IPS-11a (cell line): Measurements from ENCODE around the gene ITGB6.

Experiments
- H3K4me3 ChIP-seq: one replicate; pipeline ENCODE4 v1.5.1; 2013; ENCODE audit warnings: low read depth, low read length, control low read depth

The ITGB6 gene, protein sequence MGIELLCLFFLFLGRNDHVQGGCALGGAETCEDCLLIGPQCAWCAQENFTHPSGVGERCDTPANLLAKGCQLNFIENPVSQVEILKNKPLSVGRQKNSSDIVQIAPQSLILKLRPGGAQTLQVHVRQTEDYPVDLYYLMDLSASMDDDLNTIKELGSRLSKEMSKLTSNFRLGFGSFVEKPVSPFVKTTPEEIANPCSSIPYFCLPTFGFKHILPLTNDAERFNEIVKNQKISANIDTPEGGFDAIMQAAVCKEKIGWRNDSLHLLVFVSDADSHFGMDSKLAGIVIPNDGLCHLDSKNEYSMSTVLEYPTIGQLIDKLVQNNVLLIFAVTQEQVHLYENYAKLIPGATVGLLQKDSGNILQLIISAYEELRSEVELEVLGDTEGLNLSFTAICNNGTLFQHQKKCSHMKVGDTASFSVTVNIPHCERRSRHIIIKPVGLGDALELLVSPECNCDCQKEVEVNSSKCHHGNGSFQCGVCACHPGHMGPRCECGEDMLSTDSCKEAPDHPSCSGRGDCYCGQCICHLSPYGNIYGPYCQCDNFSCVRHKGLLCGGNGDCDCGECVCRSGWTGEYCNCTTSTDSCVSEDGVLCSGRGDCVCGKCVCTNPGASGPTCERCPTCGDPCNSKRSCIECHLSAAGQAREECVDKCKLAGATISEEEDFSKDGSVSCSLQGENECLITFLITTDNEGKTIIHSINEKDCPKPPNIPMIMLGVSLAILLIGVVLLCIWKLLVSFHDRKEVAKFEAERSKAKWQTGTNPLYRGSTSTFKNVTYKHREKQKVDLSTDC

DNA sequence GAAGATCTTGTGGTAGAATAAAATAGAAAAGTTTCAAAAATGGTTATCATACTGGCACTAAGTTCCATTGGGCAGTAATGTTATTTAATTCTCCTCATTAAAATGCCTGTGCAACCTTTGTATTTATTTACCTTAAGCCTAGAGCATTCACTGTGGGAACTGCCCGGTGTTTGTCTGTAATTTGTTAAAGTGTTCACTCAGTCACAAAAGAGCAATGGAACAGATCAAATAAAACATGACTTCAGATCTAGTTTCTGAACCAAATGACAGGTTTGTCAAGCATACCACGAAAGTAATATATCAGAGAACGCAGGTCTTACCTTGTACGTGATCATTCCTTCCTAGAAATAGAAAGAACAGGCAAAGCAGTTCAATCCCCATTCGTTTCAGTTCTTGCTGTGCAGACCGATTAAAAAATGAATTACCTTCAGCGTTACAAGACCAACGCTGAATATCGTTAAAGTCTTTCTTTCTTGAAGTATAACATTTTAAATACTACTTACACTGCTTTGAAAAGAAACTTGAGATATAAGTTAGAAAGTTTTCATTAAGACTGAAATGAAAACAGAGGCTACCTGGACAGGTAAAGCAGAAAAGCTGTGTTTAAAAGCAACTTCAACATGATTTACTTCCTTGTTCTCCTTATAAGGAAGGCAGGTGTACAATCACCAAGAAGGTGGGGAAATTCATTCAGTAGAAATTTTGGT is at the start of gene ITGB6:
Gene ITGB6 (minus strand): TSS at position 590 of the 707 bp plus-strand sequence. CDS start 209 bp downstream, at position 381.
- H3K4me3 ChIP-seq = no peak within 1 kb of the TSS

- H3K4me3 ChIP-seq = no peak overlapping the region
Measured at GRCh38 chr2:160247296-160248035, 47.4 kb upstream of the ITGB6 start.

- no peak overlapping the region for H3K4me3 ChIP-seq
Measured at GRCh38 chr2:160246356-160246755, 46.3 kb upstream of the ITGB6 start.

GRCh38 chr2:160245614-160246155 is 45.6 kb upstream of the ITGB6 start:
- H3K4me3 ChIP-seq = no peak overlapping the region

- H3K4me3 ChIP-seq = no peak overlapping the region
Measured at GRCh38 chr2:160242893-160243564, 43.0 kb upstream of the ITGB6 start.

DNA sequence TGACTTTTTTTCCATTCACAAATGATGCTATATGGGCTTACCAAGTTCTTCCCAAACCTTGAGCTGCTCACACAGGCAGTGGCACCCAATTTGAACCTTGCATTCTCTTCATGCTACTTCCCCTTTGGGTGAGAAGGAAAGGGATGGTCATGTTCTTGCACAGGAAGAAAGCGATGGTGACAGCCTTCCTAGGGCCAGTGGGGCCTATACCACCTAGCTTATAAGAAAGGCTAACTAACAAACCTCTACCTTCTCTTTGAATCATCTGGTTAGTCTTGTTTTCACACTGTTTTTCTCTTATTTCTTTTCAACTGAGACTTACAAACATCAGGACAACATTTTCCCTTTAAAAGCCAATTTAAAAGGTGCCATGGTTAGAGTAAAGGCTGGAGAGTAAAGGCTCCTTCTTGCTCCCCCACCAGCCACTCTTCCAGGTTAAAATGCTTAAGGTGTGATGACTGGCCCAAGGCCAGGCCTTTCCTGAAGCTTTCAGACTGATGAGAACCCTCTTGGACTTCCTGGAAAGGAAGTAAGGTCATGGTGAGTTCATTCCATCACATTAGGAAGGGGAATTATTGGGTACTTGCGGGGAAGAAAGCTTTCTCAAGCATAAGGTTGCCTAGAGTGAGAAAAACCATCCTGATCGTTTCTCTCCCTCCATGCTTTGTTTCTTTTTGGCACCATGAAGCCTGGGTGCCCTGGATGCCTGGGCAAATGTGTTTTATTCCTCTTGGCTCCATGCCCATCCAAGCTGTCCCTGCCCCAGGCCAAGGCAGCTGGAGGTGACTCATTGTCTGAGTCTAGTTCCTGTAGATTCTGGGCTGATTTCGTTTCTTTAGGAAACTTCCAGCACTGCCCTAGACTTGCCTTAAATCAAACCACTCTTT is 41.4 kb upstream of the ITGB6 start:
- no peak overlapping the region for H3K4me3 ChIP-seq

- H3K4me3 ChIP-seq = no peak overlapping the region
Measured at GRCh38 chr2:160239436-160239835, 39.4 kb upstream of the ITGB6 start.

DNA sequence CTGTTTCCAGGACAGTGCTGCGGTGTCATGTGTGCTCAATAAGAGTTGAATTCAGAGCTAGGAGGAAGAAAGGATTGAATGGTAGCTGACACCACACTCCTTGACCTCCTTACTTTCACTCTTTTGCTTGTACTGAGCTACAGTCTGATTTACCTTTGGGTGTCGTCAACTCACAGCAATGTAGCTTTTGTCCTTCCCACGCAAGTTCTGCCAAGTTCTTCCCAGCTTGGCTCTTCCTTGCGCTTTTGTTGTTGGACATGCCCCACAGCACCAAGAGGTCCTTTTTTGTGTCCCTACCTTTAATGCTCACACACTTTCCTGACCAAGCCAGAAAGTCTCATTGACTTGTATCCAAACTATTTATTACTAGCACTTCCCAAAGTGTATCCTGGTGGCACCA is 38.3 kb upstream of the ITGB6 start:
- H3K4me3 ChIP-seq = no peak overlapping the region

DNA sequence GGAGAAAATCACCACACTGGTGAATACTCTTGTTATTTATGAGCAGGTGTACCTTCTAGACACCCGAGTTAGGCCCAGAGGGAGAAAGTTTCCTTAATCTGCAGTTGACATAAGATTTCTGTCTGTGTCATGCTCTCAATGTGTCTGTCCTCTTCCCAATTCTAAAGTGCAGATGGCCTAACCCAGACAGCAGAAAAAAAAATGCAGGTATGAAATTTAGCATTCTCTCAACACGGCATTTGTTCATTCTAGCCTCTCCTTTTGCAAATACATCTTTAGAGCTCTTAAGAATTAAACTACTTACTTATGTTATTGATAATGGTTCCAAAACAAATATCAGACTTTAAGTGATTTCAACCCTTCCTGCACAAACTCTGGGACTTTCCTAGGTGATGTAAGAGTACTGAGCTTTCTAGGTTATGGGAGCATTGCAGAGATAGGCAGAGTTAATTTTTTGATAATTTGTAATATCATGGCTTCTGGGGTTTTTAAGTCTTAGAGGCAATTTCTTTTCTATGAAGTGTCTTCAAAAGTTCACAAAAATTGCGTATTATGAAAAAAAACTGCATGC is 32.9 kb upstream of the ITGB6 start:
- H3K4me3 ChIP-seq = no peak overlapping the region

GRCh38 chr2:160229591-160229990 is 29.5 kb upstream of the ITGB6 start:
- no peak overlapping the region for H3K4me3 ChIP-seq

- H3K4me3 ChIP-seq = no peak overlapping the region
Measured at GRCh38 chr2:160228141-160228917, 28.3 kb upstream of the ITGB6 start.

DNA sequence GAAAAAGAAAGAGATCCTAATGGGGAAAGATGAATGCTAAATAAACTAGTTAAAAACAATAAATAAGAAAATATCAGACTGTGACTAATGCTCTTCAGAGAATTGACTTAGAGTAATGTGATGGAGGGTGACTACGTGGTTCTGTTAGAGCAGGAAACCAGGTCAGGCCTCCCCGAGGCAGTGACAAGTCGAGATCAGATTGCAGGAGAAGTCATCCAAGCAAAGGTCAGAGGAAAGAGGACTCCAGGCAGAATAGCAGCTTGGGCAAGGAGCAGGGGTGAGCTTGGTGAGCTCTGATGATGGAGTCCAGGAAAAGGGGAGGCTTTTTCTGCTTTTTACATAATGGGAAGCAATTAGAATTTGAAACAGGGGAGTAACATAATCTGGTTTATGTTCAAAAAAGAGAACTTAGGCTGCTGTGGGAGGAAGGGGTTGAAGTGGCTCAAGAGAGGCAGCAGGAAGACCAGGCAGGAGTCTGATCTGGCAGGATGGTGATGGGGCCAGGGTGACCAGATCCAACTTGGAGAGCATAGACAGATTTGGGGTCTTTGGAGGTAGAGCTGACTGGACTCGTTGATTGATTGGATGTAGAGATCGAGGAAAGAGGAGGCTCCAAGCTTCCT is 27.3 kb upstream of the ITGB6 start:
- no peak overlapping the region for H3K4me3 ChIP-seq

DNA sequence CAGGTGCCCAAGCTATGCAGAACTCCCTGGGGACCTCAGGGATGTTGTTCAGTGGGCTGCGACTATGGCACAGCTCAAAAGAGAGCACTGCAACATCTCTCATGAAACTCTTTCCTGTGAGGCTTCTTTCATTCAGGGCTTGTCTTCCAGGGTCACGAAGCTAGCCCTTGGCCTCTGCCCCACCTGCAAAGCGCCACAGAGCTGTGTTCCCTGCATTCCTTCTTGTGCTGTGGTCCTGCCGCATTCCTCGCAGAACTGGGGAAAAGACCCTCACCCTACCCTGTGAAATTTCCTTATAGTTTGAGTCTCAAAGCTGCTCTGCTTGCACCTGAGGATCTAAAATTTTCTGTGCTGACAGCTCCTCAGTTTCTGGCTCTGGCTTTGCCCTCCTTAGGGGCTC is 26.3 kb upstream of the ITGB6 start:
- no peak overlapping the region for H3K4me3 ChIP-seq

DNA sequence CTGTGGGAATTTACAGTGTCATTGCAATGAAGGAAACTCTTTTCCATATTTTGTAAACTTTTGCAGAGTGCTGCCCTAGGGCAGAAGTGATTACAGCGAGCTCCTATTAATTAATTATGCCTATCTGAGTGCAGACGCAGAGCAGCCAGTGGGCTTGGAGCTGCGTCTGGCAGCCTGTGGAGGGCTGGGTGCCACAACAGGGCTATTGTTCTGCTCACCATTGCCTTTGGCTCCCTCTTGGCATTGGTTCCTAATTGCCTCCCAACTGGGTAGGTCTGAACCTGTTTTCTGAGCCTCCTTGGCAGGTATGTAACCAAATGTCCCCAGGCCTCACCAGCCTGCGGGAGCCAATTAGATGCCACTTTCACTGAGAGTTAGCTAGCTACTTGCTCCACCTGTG is 25.6 kb upstream of the ITGB6 start:
- no peak overlapping the region for H3K4me3 ChIP-seq

DNA sequence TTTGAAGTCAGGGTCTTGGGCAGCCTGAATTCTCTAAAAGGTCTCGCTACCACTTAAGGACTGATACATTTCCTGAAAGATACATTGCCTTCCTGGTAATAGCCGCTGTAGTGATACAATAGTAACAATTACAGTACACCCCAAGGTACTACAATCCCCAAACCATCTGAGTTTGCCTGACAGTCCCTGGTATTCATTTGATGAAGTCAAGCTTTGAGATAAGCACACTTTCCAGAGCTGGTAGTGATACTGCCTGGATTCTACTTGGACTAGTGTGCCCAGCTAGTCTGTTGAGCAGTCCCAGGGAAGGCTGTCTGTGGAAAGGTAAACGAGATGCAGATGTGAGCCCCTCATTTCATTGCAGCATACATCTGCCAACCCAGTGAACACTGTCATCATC is 24.4 kb upstream of the ITGB6 start:
- no peak overlapping the region for H3K4me3 ChIP-seq

DNA sequence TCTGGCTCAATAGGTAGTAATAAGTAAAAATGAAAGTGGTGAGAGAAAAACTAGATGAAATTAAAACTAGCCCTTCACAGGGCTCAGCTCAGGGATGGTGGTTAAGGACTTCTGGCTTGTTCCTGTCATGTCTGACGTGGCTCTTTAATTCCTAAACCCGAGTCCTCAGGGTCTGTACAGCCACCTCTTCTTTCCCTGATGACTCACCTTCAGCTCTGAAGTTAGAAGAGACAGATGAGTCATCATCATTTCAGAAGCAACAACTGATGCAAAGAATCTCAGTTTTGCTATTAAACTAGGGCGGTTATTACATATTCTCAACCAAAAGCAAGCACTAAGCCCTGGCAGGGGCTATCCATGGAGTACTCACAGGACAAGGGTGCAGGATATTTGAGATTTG is 24.0 kb upstream of the ITGB6 start:
- no peak overlapping the region for H3K4me3 ChIP-seq

- no peak overlapping the region for H3K4me3 ChIP-seq
Measured at GRCh38 chr2:160223560-160223959, 23.5 kb upstream of the ITGB6 start.
